H1 (cell line): Measurements from ENCODE around the gene TBX3. TPM values are rescaled to one million over a fixed set of nuclear protein-coding genes. Genes with fewer than 3 reads are reported as not detected.

Experiments
- CTCF ChIA-PET: fragments of 300-600 bp; sonication (Branson Sonifier 250); formaldehyde crosslinking; loops from one replicate; lab custom pipeline; 2021; ENCODE audit not compliant: partially characterized antibody; lab: Charles Lee
- POLR2A ChIA-PET: fragments of 300-600 bp; sonication (Branson Sonifier 250); formaldehyde crosslinking; loops from one replicate; lab custom pipeline; 2021; ENCODE audit warnings: inconsistent platforms; ENCODE audit not compliant: partially characterized antibody; lab: Charles Lee
- DNase-seq, 2 experiments: peaks; one replicate each; pipeline versions ENCODE4 v3.0.0 to v3.0.0-alpha.2; 2010 to 2022; ENCODE audit warnings: low spot score in 2 of 2, low read depth in 1 of 2, mixed read lengths in 1 of 2
- FAIRE-seq: peaks from 2 replicates; lab custom pipeline; 2011; peaks lifted over from hg19 to GRCh38; lab: Jason Lieb, UNC
- H2AFZ ChIP-seq: 2 replicates; pipeline ENCODE4 v1.8.1; 2012; ENCODE audit warnings: low read length, inconsistent platforms
- H2AK5ac ChIP-seq: 2 replicates; pipeline ENCODE4 v1.6.1; 2013; ENCODE audit warnings: low read depth, low read length
- H2BK120ac ChIP-seq: replicated peaks from 2 replicates; pipeline ENCODE3; 2013; ENCODE audit warnings: low read depth, low read length, inconsistent platforms
- H2BK12ac ChIP-seq: 2 replicates; pipeline ENCODE4 v1.6.1; 2013; ENCODE audit warnings: low read depth, low read length
- H2BK15ac ChIP-seq: 2 replicates; pipeline ENCODE4 v1.6.1; 2013; ENCODE audit warnings: low read length
- H2BK20ac ChIP-seq: 2 replicates; pipeline ENCODE4 v1.6.1; 2013; ENCODE audit warnings: low read length
- H2BK5ac ChIP-seq: 2 replicates; pipeline ENCODE4 v1.6.1; 2013; ENCODE audit warnings: low read depth, low read length
- H3K14ac ChIP-seq: 2 replicates; pipeline ENCODE4 v1.6.1; 2013; ENCODE audit warnings: inconsistent platforms; ENCODE audit not compliant: insufficient read length
- H3K18ac ChIP-seq: 2 replicates; pipeline ENCODE4 v1.6.1; 2013; ENCODE audit warnings: low read length; ENCODE audit errors: extremely low read depth
- H3K23ac ChIP-seq: 2 replicates; pipeline ENCODE4 v1.6.1; 2013; ENCODE audit warnings: inconsistent platforms; ENCODE audit not compliant: insufficient read length
- H3K23me2 ChIP-seq: 2 replicates; pipeline ENCODE4 v1.6.1; 2013; ENCODE audit warnings: low read depth, low read length
- H3K27ac ChIP-seq: 2 replicates; pipeline ENCODE4 v1.6.1; 2011; ENCODE audit warnings: low read depth, low read length, inconsistent platforms
- H3K27me3 ChIP-seq, 4 experiments: replicated peaks in 1 of 4; 1 replicate in 1 of 4; 2 replicates in 3 of 4; pipeline versions ENCODE4 v1.6.1 to v1.8.1; 2011 to 2013; ENCODE audit warnings: low read length in 3 of 4, mild to moderate bottlenecking in 3 of 4, inconsistent platforms in 2 of 4, mixed read lengths in 2 of 4, moderate library complexity in 1 of 4; ENCODE audit not compliant: control insufficient read depth in 3 of 4, insufficient read depth in 3 of 4; ENCODE audit errors: extremely low read depth in 1 of 4
- H3K36me3 ChIP-seq, 4 experiments: 2 replicates each; pipeline versions ENCODE4 v1.6.1 to v1.8.1; 2011 to 2013; ENCODE audit warnings: mild to moderate bottlenecking in 4 of 4, low read length in 3 of 4, moderate library complexity in 2 of 4, control low read depth in 1 of 4, inconsistent platforms in 1 of 4; ENCODE audit not compliant: insufficient read depth in 4 of 4, control insufficient read depth in 2 of 4
- H3K4ac ChIP-seq: replicated peaks from 2 replicates; pipeline ENCODE3; 2013; ENCODE audit warnings: low read length, low read depth, mixed read lengths, inconsistent platforms; ENCODE audit not compliant: insufficient read length
- H3K4me1 ChIP-seq, 4 experiments: replicated peaks in 1 of 4; 1 replicate in 1 of 4; 2 replicates in 3 of 4; pipeline versions ENCODE4 v1.6.1 to v1.8.1; 2011 to 2013; ENCODE audit warnings: low read length in 3 of 4, inconsistent platforms in 2 of 4, mixed read lengths in 1 of 4; ENCODE audit not compliant: insufficient read depth in 4 of 4, control insufficient read depth in 3 of 4
- H3K4me2 ChIP-seq, 2 experiments: 2 replicates each; pipeline versions ENCODE4 v1.6.1 to v1.8.1; 2011 to 2013; ENCODE audit warnings: low read depth in 2 of 2, low read length in 2 of 2, control low read depth in 1 of 2, inconsistent platforms in 1 of 2, mild to moderate bottlenecking in 1 of 2; ENCODE audit not compliant: insufficient read depth in 1 of 2
- H3K4me3 ChIP-seq, 4 experiments: fragments of 200-600, 300-600 bp in 1 of 4; sonication (generic), shearing (Covaris generic), sonication (Bioruptor Twin) in 1 of 4; 2 replicates each; pipeline versions ENCODE4 v1.5.1 to v1.8.1; 2011 to 2016; ENCODE audit warnings: low read length in 4 of 4, low read depth in 3 of 4, control low read depth in 2 of 4, inconsistent platforms in 2 of 4, mild to moderate bottlenecking in 2 of 4, mixed read lengths in 1 of 4, moderate library complexity in 1 of 4; ENCODE audit not compliant: insufficient read depth in 2 of 4; ENCODE audit errors: extremely low read depth in 1 of 4
- H3K56ac ChIP-seq: replicated peaks from 2 replicates; pipeline ENCODE3; 2013; ENCODE audit warnings: low read depth, mild to moderate bottlenecking, mixed read lengths, low read length, inconsistent platforms; ENCODE audit not compliant: insufficient read length
- H3K79me1 ChIP-seq: 2 replicates; pipeline ENCODE4 v1.6.1; 2013; ENCODE audit warnings: low read depth, low read length, control low read depth
- H3K79me2 ChIP-seq, 2 experiments: 2 replicates each; pipeline versions ENCODE4 v1.6.1 to v1.8.1; 2012 to 2013; ENCODE audit warnings: low read length in 2 of 2, mild to moderate bottlenecking in 2 of 2, inconsistent platforms in 1 of 2; ENCODE audit not compliant: insufficient read depth in 2 of 2, control insufficient read depth in 1 of 2
- H3K9ac ChIP-seq, 4 experiments: replicated peaks in 1 of 4; 1 replicate in 1 of 4; 2 replicates in 3 of 4; pipeline versions ENCODE4 v1.6.1 to v1.8.1; 2011 to 2013; ENCODE audit warnings: low read depth in 3 of 4, low read length in 3 of 4, control low read depth in 2 of 4, mild to moderate bottlenecking in 2 of 4, moderate library complexity in 2 of 4, inconsistent platforms in 1 of 4; ENCODE audit errors: extremely low read depth in 1 of 4
- H3K9me3 ChIP-seq, 2 experiments: 2 replicates each; pipeline versions ENCODE4 v1.6.1 to v1.8.1; 2012 to 2013; ENCODE audit warnings: mild to moderate bottlenecking in 2 of 2, moderate library complexity in 2 of 2, control low read depth in 1 of 2, inconsistent platforms in 1 of 2, low read depth in 1 of 2, low read length in 1 of 2, mixed read lengths in 1 of 2; ENCODE audit not compliant: insufficient read depth in 2 of 2
- H4K20me1 ChIP-seq, 2 experiments: replicated peaks in 1 of 2; 2 replicates each; pipeline versions ENCODE3 to v1.8.1; 2011 to 2013; ENCODE audit warnings: inconsistent platforms in 2 of 2, low read length in 2 of 2, mild to moderate bottlenecking in 1 of 2; ENCODE audit not compliant: insufficient read depth in 2 of 2, control insufficient read depth in 1 of 2
- H4K5ac ChIP-seq: 2 replicates; pipeline ENCODE4 v1.6.1; 2013; ENCODE audit warnings: low read length, low read depth, mixed read lengths, inconsistent platforms; ENCODE audit not compliant: insufficient read length
- H4K8ac ChIP-seq: 2 replicates; pipeline ENCODE4 v1.8.0; 2013; ENCODE audit warnings: mild to moderate bottlenecking, moderate library complexity, low read length, inconsistent platforms; ENCODE audit not compliant: insufficient read depth; ENCODE audit errors: extremely low read depth
- H4K91ac ChIP-seq: replicated peaks from 2 replicates; pipeline ENCODE3; 2013; ENCODE audit warnings: low read length, mixed read lengths, inconsistent platforms; ENCODE audit not compliant: insufficient read length
- CHD1 ChIP-seq: IDR thresholded peaks from 2 replicates; pipeline ENCODE4 v1.6.1; 2012; ENCODE audit warnings: low read depth, low read length, improper control_type of control experiment
- CHD2 ChIP-seq: IDR thresholded peaks from 2 replicates; pipeline ENCODE4 v1.6.1; 2012; ENCODE audit warnings: low read length, improper control_type of control experiment
- HDAC6 ChIP-seq: IDR thresholded peaks from one replicate; pipeline ENCODE4 v1.7.1; 2012; ENCODE audit warnings: low read depth, mild to moderate bottlenecking, inconsistent platforms, low read length, moderate library complexity
- NANOG ChIP-seq: IDR thresholded peaks from 2 replicates; pipeline ENCODE4 v1.6.1; 2011; ENCODE audit warnings: low read length, low read depth, mild to moderate bottlenecking, inconsistent platforms; ENCODE audit not compliant: insufficient read depth, poor library complexity, severe bottlenecking
- polyA plus RNA-seq, 7 experiments: library from polyadenylated mRNA; depleted of rRNA in 3 of 7; stranded (reverse) in 5 of 7; unstranded in 2 of 7; fragments of >200 nt in 5 of 7; fragments of 200-250 nt in 2 of 7; gene quantifications; 1 replicate in 5 of 7; 2 replicates in 1 of 7; 4 replicates in 1 of 7; pipeline versions ENCODE4 v1.2.1 to v1.2.3, GENCODE V29; 2011 to 2013; ENCODE audit warnings: missing spikeins in 2 of 7, mixed read lengths in 2 of 7
- total RNA-seq: library from RNA; stranded (reverse); fragmentation: NEBNext Ultra II Directional; extraction: Animal tissue kit (Norgen Biotek cat#: 25700); gene quantifications from 2 replicates; pipeline ENCODE4 v1.2.1, GENCODE V29; 2021

The TBX3 gene
- total and polyA plus RNA-seq, 2 of the 8 experiments (the other 6 are each of a cell fraction or from before 2014, with no cell fraction given), result 0.09 to 1.0 TPM

GRCh38 chr12:114627393-114627792, 56.6 kb downstream of the TBX3 start:
- TF ChIP-seq NANOG, result no peak
- TF ChIP-seq CHD2, result no peak
- no peak for TF ChIP-seq HDAC6
- TF ChIP-seq CHD1, result no peak
- TF ChIP-seq, all 59 proteins: peak for 0
- Histone ChIP-seq H3K27me3 (no peaks in the 10 kb centered on the region; a peak in 1 of 7 replicates), H3K23me2 (no peaks in the 10 kb centered on the region), H3K18ac (no peak overlapping the region), H3K14ac (no peak overlapping the region), H4K91ac (no peak overlapping the region), H4K8ac (no peak overlapping the region), H4K20me1 (no peaks in the 10 kb centered on the region), H3K4me3 (no peak overlapping the region), H4K5ac (no peak overlapping the region), H3K4me1 (no peaks in the 10 kb centered on the region), H3K56ac (no peak overlapping the region), H2BK120ac (no peak overlapping the region), H3K79me2 (no peaks in the 10 kb centered on the region), H3K4ac (no peak overlapping the region), H3K4me2 (no peak overlapping the region), H2AFZ (no peak overlapping the region), H3K9ac (no peak overlapping the region), H3K27ac (no peak overlapping the region), H2BK12ac (no peak overlapping the region), H2BK15ac (no peak overlapping the region), H3K36me3 (no peaks in the 10 kb centered on the region), H2BK5ac (no peak overlapping the region), H2AK5ac (no peak overlapping the region), H2BK20ac (no peak overlapping the region), H3K9me3 (no peaks in the 10 kb centered on the region), H3K23ac (no peak overlapping the region), H3K79me1 (no peaks in the 10 kb centered on the region)
- ChIA-PET POLR2A (no interaction called here), CTCF (interaction anchor here (1.0 to 1.8 kb wide), 3 partner anchors 9 to 39 kb away, joined by 3 to 10 read pairs (median 4); no protein-coding TSS in a partner anchor)
- FAIRE-seq (no peak), DNase-seq (no peak)
